Measurements from ENCODE around the gene EDA.

- TF ChIP-seq CTCF (IDR thresholded peaks at IDR 0.05; ENCODE audit: low read depth, low read length), result no peak
- TF ChIP-seq POLR2A (IDR thresholded peaks at IDR 0.05; ENCODE audit: extremely low read depth, insufficient read length), result no peak
- no peak for TF ChIP-seq MAX (IDR thresholded peaks at IDR 0.05; ENCODE audit: low read depth, low read length)
- no peak for TF ChIP-seq MYC (IDR thresholded peaks at IDR 0.05; ENCODE audit: low read depth, low read length)
Measured at GRCh38 chrX:69959712-69960111, 343.8 kb downstream of the EDA start.

Data from NB4 (cell line).